Coronary artery (tissue), 2 donors: ENCODE results near the gene CC2D1A.

Source experiments
- DNase-seq: peaks from one replicate; pipeline ENCODE4 v3.0.0-alpha.2; 2017; ENCODE audit warnings: low spot score
- H3K27ac ChIP-seq, 2 donors: fragments of 200-600 bp; sonication (generic); one replicate each; pipeline ENCODE4 v1.5.1; 2016 to 2019
- H3K4me3 ChIP-seq: fragments of 200-600 bp; sonication (generic); 2 replicates; pipeline ENCODE4 v1.5.1; 2016; ENCODE audit warnings: mild to moderate bottlenecking, moderate library complexity
- CTCF ChIP-seq: fragments of 200-600 bp; sonication (generic); IDR thresholded peaks from one replicate; pipeline ENCODE4 v1.5.1; 2019; ENCODE audit warnings: antibody characterized with exemption

The CC2D1A gene

GRCh38 chr19:13870873-13871272, 35.1 kb upstream of the CC2D1A start:
- no peak for TF ChIP-seq CTCF
- no peak overlapping the region for H3K27ac ChIP-seq
- DNase-seq = no peak

GRCh38 chr19:13872339-13872694, 33.7 kb upstream of the CC2D1A start:
- peak overlapping the region; percentile 65 for H3K4me3 ChIP-seq
- no peak for DNase-seq
- TF ChIP-seq CTCF = no peak
- no peak overlapping the region for H3K27ac ChIP-seq

More at GRCh38 chr19:13870873-13871272, 35.1 kb upstream of the CC2D1A start:
- no peak overlapping the region for H3K4me3 ChIP-seq

- no peak for TF ChIP-seq CTCF
- DNase-seq = no peak
- Histone ChIP-seq H3K4me3 (peak overlapping the region; percentile 65), H3K27ac (no peak overlapping the region)
Measured at GRCh38 chr19:13872695-13873389, 33.2 kb upstream of the CC2D1A start.

- Histone ChIP-seq H3K27ac (no peak overlapping the region), H3K4me3 (no peak overlapping the region)
- TF ChIP-seq CTCF = no peak
- DNase-seq = no peak
Measured at GRCh38 chr19:13873834-13874515, 32.0 kb upstream of the CC2D1A start.

- TF ChIP-seq CTCF = no peak
- DNase-seq = no peak
- H3K4me3 ChIP-seq = no peak overlapping the region
- no peak overlapping the region for H3K27ac ChIP-seq
Measured at GRCh38 chr19:13875824-13876223, 30.2 kb upstream of the CC2D1A start.

GRCh38 chr19:13876834-13877233, 29.2 kb upstream of the CC2D1A start, which contains the start of gene NANOS3:
TSS of gene NANOS3 (plus strand) at chr19:13877134. CDS start at chr19:13877249, 115 bp downstream.
- no peak for DNase-seq
- no peak for TF ChIP-seq CTCF
- no peak within 1 kb of the TSS for H3K27ac ChIP-seq
- H3K4me3 ChIP-seq = no peak within 1 kb of the TSS

GRCh38 chr19:13877303-13877702, 28.7 kb upstream of the CC2D1A start:
- TF ChIP-seq CTCF = no peak
- no peak overlapping the region for H3K27ac ChIP-seq
- H3K4me3 ChIP-seq = no peak overlapping the region
- no peak for DNase-seq
